MM.1S (cell line): ENCODE results near the gene KCNN2.

ENCODE experiments used
- DNase-seq: peaks from one replicate; pipeline ENCODE4 v3.0.0-alpha.2; 2015
- H2AFZ ChIP-seq: fragments of 300-600 bp; sonication (generic); 2 replicates; pipeline ENCODE4 v1.6.0; 2016; ENCODE audit warnings: antibody characterized with exemption, low read length
- H3F3A ChIP-seq: fragments of 300-600 bp; sonication (generic); 2 replicates; pipeline ENCODE4 v1.6.1; 2016; ENCODE audit warnings: mild to moderate bottlenecking, antibody characterized with exemption, low read length, moderate library complexity, mixed read lengths; ENCODE audit not compliant: insufficient read depth
- H3K27ac ChIP-seq: fragments of 300-600 bp; sonication (generic); 2 replicates; pipeline ENCODE4 v1.5.1; 2016; ENCODE audit warnings: mild to moderate bottlenecking, low read length
- H3K27me3 ChIP-seq: fragments of 300-600 bp; sonication (generic); replicated peaks from 2 replicates; pipeline ENCODE4 v1.6.0; 2016; ENCODE audit warnings: low read length; ENCODE audit not compliant: insufficient read depth
- H3K36me3 ChIP-seq: fragments of 300-600 bp; sonication (generic); replicated peaks from 2 replicates; pipeline ENCODE4 v1.6.1; 2016; ENCODE audit warnings: mild to moderate bottlenecking, low read length, mixed read lengths; ENCODE audit not compliant: insufficient read depth
- H3K4me1 ChIP-seq: fragments of 300-600 bp; sonication (generic); 2 replicates; pipeline ENCODE4 v1.6.1; 2016; ENCODE audit warnings: low read length, mixed read lengths
- H3K4me2 ChIP-seq: fragments of 300-600 bp; sonication (generic); 2 replicates; pipeline ENCODE4 v1.6.0; 2016; ENCODE audit warnings: low read depth, low read length
- H3K4me3 ChIP-seq: fragments of 300-600 bp; sonication (generic); 2 replicates; pipeline ENCODE4 v1.5.1; 2016; ENCODE audit warnings: low read length, mixed read lengths
- H3K79me2 ChIP-seq: fragments of 300-600 bp; sonication (generic); 2 replicates; pipeline ENCODE4 v1.6.1; 2016; ENCODE audit warnings: mixed run types, low read length, mixed read lengths
- H3K9ac ChIP-seq: fragments of 300-600 bp; sonication (generic); 2 replicates; pipeline ENCODE4 v1.6.1; 2016; ENCODE audit warnings: low read length, mixed read lengths
- H3K9me2 ChIP-seq: fragments of 300-600 bp; sonication (generic); replicated peaks from 2 replicates; pipeline ENCODE4 v1.6.1; 2016; ENCODE audit warnings: mild to moderate bottlenecking, low read length, mixed read lengths; ENCODE audit not compliant: insufficient read depth
- H3K9me3 ChIP-seq: fragments of 300-600 bp; sonication (generic); replicated peaks from 2 replicates; pipeline ENCODE4 v1.6.1; 2016; ENCODE audit warnings: mild to moderate bottlenecking, low read length, mixed read lengths; ENCODE audit not compliant: insufficient read depth
- H4K20me1 ChIP-seq: fragments of 300-600 bp; sonication (generic); 2 replicates; pipeline ENCODE4 v1.6.1; 2016; ENCODE audit warnings: mild to moderate bottlenecking, low read length, moderate library complexity, mixed read lengths; ENCODE audit not compliant: insufficient read depth
- EZH2 ChIP-seq: fragments of 300-600 bp; sonication (generic); optimal IDR thresholded peaks from 2 replicates; pipeline ENCODE3; 2017; ENCODE audit warnings: low read depth, mild to moderate bottlenecking, antibody characterized with exemption, low read length, mixed read lengths
- EZH2phosphoT487 ChIP-seq: fragments of 300-600 bp; sonication (generic); IDR thresholded peaks from 2 replicates; pipeline ENCODE4 v1.6.1; 2018; ENCODE audit warnings: antibody characterized with exemption, low read length
- TF ChIP-seq, protein P1 (sequence below): fragments of 300-600 bp; sonication (generic); IDR thresholded peaks from 2 replicates; pipeline ENCODE4 v1.5.1; 2016; ENCODE audit warnings: antibody characterized with exemption, low read length, mixed read lengths

KCNN2 gene

DNA sequence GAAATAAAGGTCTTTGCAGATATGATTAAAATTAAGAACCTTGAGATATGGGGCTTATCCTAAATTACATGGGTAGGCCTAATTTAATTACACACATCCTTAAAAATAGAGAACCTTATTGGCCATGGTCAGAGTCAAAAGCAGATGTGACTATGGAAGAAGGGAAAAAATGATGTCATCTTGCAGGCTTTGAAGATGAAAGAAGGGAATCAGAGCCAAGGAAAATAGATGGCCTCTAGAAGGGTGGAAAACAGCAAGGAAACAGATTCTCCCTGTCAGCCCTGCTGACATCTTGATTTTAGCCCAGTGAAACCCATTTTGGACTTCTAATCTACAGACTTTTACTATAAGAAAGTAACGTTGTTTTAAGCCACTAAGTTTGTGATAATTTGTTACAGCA, 37.6 kb upstream of the KCNN2 start:
- no peak overlapping the region for H3K4me2 ChIP-seq
- no peaks in the 10 kb centered on the region for H3K9me3 ChIP-seq
- TF ChIP-seq EZH2phosphoT487 (no peak), EZH2 (no peak)
- TF ChIP-seq, protein P1, sequence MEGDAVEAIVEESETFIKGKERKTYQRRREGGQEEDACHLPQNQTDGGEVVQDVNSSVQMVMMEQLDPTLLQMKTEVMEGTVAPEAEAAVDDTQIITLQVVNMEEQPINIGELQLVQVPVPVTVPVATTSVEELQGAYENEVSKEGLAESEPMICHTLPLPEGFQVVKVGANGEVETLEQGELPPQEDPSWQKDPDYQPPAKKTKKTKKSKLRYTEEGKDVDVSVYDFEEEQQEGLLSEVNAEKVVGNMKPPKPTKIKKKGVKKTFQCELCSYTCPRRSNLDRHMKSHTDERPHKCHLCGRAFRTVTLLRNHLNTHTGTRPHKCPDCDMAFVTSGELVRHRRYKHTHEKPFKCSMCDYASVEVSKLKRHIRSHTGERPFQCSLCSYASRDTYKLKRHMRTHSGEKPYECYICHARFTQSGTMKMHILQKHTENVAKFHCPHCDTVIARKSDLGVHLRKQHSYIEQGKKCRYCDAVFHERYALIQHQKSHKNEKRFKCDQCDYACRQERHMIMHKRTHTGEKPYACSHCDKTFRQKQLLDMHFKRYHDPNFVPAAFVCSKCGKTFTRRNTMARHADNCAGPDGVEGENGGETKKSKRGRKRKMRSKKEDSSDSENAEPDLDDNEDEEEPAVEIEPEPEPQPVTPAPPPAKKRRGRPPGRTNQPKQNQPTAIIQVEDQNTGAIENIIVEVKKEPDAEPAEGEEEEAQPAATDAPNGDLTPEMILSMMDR: no peak
- no peak overlapping the region for H3K4me3 ChIP-seq
- H3K9me2 ChIP-seq: no peaks in the 10 kb centered on the region
- no peaks in the 10 kb centered on the region for H3K36me3 ChIP-seq
- no peak overlapping the region for H3K9ac ChIP-seq
- no peaks in the 10 kb centered on the region for H3K4me1 ChIP-seq
- DNase-seq: no peak
- no peaks in the 10 kb centered on the region for H3K27me3 ChIP-seq
- H3K79me2 ChIP-seq: no peaks in the 10 kb centered on the region
- no peak overlapping the region for H2AFZ ChIP-seq
- no peaks in the 10 kb centered on the region for H3F3A ChIP-seq
- no peaks in the 10 kb centered on the region for H4K20me1 ChIP-seq
- H3K27ac ChIP-seq: no peak overlapping the region

DNA sequence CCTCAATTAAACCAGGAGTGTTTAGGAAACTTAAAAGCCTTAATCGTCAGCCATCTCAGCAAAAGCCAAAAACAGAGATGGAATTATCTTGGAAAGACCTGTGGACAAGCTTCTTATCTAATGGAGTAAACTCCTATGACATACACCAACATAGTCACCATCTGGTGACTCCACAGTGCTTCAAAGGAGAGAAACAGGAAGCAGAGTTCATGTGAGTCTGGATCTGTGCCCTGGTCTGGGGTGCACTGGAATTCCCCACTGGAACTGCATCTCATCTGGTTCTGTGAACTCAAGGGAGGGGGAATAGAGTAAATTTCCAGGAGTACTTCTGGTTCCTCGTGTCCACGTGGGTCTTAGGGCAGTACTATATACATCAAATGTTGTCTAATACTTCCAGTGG, 36.3 kb upstream of the KCNN2 start:
- no peaks in the 10 kb centered on the region for H3K9me3 ChIP-seq
- no peaks in the 10 kb centered on the region for H3F3A ChIP-seq
- TF ChIP-seq EZH2phosphoT487: no peak
- no peak overlapping the region for H3K4me3 ChIP-seq
- DNase-seq: no peak
- H2AFZ ChIP-seq: no peak overlapping the region
- no peak overlapping the region for H3K4me2 ChIP-seq
- no peak overlapping the region for H3K27ac ChIP-seq
- no peaks in the 10 kb centered on the region for H3K79me2 ChIP-seq
- H3K9me2 ChIP-seq: no peaks in the 10 kb centered on the region
- H3K27me3 ChIP-seq: no peaks in the 10 kb centered on the region
- H3K9ac ChIP-seq: no peak overlapping the region
- H3K36me3 ChIP-seq: no peaks in the 10 kb centered on the region
- H4K20me1 ChIP-seq: no peaks in the 10 kb centered on the region
- H3K4me1 ChIP-seq: no peaks in the 10 kb centered on the region

DNA sequence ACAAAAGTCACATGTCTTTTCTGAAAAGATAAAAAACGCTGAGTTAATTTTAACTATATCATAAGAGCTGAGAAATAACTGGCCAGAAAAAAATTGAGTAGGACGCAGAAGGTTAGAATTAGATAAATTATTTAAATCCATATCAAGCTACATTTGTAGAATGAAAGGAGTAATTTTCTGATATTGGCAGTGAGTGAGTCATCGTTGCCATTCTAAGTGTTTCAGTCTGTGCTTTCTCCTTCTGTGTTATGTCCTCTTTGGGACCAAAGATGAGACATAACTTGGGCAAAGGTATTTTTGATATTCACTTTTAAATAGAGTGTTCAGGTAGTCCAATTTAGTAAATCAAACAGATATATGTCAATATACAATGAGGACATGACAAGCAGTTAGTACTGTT, 34.4 kb upstream of the KCNN2 start:
- Histone ChIP-seq H3K27me3 (no peaks in the 10 kb centered on the region), H3K79me2 (no peaks in the 10 kb centered on the region), H3K4me1 (no peaks in the 10 kb centered on the region), H3K9me2 (no peaks in the 10 kb centered on the region), H3K27ac (no peak overlapping the region), H3K4me3 (no peak overlapping the region), H3K9ac (no peak overlapping the region), H3F3A (no peaks in the 10 kb centered on the region), H3K36me3 (no peaks in the 10 kb centered on the region), H2AFZ (no peak overlapping the region), H3K4me2 (no peak overlapping the region), H3K9me3 (no peaks in the 10 kb centered on the region), H4K20me1 (no peaks in the 10 kb centered on the region)
- TF ChIP-seq EZH2phosphoT487 (no peak), EZH2 (no peak)
- TF ChIP-seq, protein P1: no peak
- DNase-seq: no peak

DNA sequence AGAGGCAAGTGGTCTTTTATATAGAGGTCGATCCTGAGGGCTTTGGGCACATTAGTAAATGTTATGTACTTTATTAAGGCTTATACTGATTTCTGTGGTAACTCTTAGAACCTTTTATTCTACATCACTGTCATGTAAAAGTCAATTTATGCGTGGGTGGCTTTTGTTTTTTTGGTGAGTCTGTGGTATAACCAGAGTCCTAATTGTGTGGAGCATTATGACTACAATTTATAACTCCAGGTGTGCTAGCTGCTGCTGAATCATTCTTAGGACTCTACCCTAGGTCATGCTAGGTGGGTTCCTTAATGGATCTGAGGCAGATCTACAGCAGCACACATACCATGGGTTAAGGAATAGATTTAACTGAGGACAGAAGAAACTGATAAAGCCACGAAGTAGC, 33.9 kb upstream of the KCNN2 start:
- no peaks in the 10 kb centered on the region for H4K20me1 ChIP-seq
- no peak overlapping the region for H2AFZ ChIP-seq
- no peaks in the 10 kb centered on the region for H3K9me2 ChIP-seq
- H3K27ac ChIP-seq: no peak overlapping the region
- H3K36me3 ChIP-seq: no peaks in the 10 kb centered on the region
- H3K4me2 ChIP-seq: no peak overlapping the region
- H3K79me2 ChIP-seq: no peaks in the 10 kb centered on the region
- H3K4me1 ChIP-seq: no peaks in the 10 kb centered on the region
- H3K9ac ChIP-seq: no peak overlapping the region
- TF ChIP-seq, protein P1: no peak
- no peak for TF ChIP-seq EZH2phosphoT487
- no peak for TF ChIP-seq EZH2
- no peaks in the 10 kb centered on the region for H3F3A ChIP-seq
- no peak overlapping the region for H3K4me3 ChIP-seq
- no peak for DNase-seq
- no peaks in the 10 kb centered on the region for H3K9me3 ChIP-seq
- no peaks in the 10 kb centered on the region for H3K27me3 ChIP-seq
